Activated naive CD4-positive, alpha-beta T cell treated with anti-CD3 and anti-CD28 coated beads for 36 hours (primary cell): ENCODE data around the gene OSBPL3. TPM values are rescaled to one million over a fixed set of nuclear protein-coding genes. Genes with fewer than 3 reads are reported as not detected.

ENCODE experiments used
- CTCF ChIA-PET: fragments of 350-600 bp; sonication (Branson Sonifier 250); formaldehyde crosslinking; loops from one replicate; lab custom pipeline; 2021; ENCODE audit warnings: antibody characterized with exemption; lab: Charles Lee
- DNase-seq: peaks from one replicate; pipeline ENCODE4 v3.0.0-alpha.2; 2020
- H3K27ac Mint-ChIP-seq: one replicate; pipeline ENCODE4 v1.8.0; 2021; ENCODE audit warnings: mild to moderate bottlenecking, mixed read lengths
- H3K27me3 Mint-ChIP-seq: one replicate; pipeline ENCODE4 v1.8.0; 2021; ENCODE audit warnings: low read depth, mixed read lengths
- H3K36me3 Mint-ChIP-seq: one replicate; pipeline ENCODE4 v1.8.0; 2021; ENCODE audit warnings: low read depth, mixed read lengths
- H3K4me1 Mint-ChIP-seq: one replicate; pipeline ENCODE4 v1.8.0; 2021; ENCODE audit warnings: low read depth, mixed read lengths
- H3K4me3 Mint-ChIP-seq: one replicate; pipeline ENCODE4 v1.8.0; 2021; ENCODE audit warnings: mild to moderate bottlenecking, moderate library complexity, mixed read lengths
- H3K9me3 Mint-ChIP-seq: one replicate; pipeline ENCODE4 v1.8.0; 2021; ENCODE audit warnings: mixed read lengths
- intact Hi-C: fragments of 100-400 bp; cut with micrococcal nuclease; formaldehyde crosslinking; loops from one replicate; pipeline ENCODE4 v1.15.1; 2023
- total RNA-seq, 2 experiments: library from RNA; stranded (reverse); gene quantifications; one replicate each; pipeline ENCODE4 v1.2.3, GENCODE V29; 2021

Gene OSBPL3
- total RNA-seq, 2 experiments from 2014 or later, result 25.1 to 27.9 TPM

- DNase-seq, result no peak
- Mint-ChIP-seq H3K27me3 (peaks cover 2% of the 10 kb centered on the region), H3K9me3 (no peaks in the 10 kb centered on the region), H3K27ac (no peak overlapping the region), H3K4me1 (peaks cover 14% of the 10 kb centered on the region), H3K4me3 (no peak overlapping the region), H3K36me3 (no peaks in the 10 kb centered on the region)
- CTCF ChIA-PET, result interaction anchor here (1.2 kb wide), 1 partner anchor 316 kb away, joined by 4 read pairs; no protein-coding TSS in a partner anchor
- intact Hi-C loops, result loop anchor here (5.0 kb wide), 1 partner anchor 51 kb away; no protein-coding TSS in a partner anchor
Observed at GRCh38 chr7:24777806-24778205, 202.2 kb downstream of the OSBPL3 start.

- H3K4me3 Mint-ChIP-seq, result no peak overlapping the region
- no peak overlapping the region for H3K27ac Mint-ChIP-seq
- H3K36me3 Mint-ChIP-seq, result no peaks in the 10 kb centered on the region
- intact Hi-C loops, result no loop called here
- H3K9me3 Mint-ChIP-seq, result peaks cover 10% of the 10 kb centered on the region
- CTCF ChIA-PET, result interaction anchor here (0.8 kb wide), 1 partner anchor 47 kb away, joined by 3 read pairs; no protein-coding TSS in a partner anchor
- DNase-seq, result no peak
- H3K4me1 Mint-ChIP-seq, result peaks cover 7% of the 10 kb centered on the region
- H3K27me3 Mint-ChIP-seq, result peaks cover 9% of the 10 kb centered on the region
Observed at GRCh38 chr7:24773646-24774045, 206.3 kb downstream of the OSBPL3 start.

- Mint-ChIP-seq H3K9me3 (peaks cover 10% of the 10 kb centered on the region), H3K27ac (no peak overlapping the region), H3K36me3 (no peaks in the 10 kb centered on the region), H3K27me3 (peaks cover 21% of the 10 kb centered on the region), H3K4me3 (no peak overlapping the region), H3K4me1 (peaks cover 3% of the 10 kb centered on the region)
- intact Hi-C loops, result no loop called here
- CTCF ChIA-PET, result interaction anchor here (1.4 kb wide), 1 partner anchor 14 kb away, joined by 5 read pairs; no protein-coding TSS in a partner anchor
- no peak for DNase-seq
Observed at GRCh38 chr7:24769851-24770250, 210.1 kb downstream of the OSBPL3 start.

GRCh38 chr7:24769014-24769830 is 210.8 kb downstream of the OSBPL3 start:
- Mint-ChIP-seq H3K27ac (no peak overlapping the region), H3K27me3 (peaks cover 25% of the 10 kb centered on the region), H3K9me3 (peaks cover 10% of the 10 kb centered on the region), H3K36me3 (no peaks in the 10 kb centered on the region), H3K4me3 (no peak overlapping the region), H3K4me1 (peaks cover 3% of the 10 kb centered on the region)
- CTCF ChIA-PET, result interaction anchor here (1.4 kb wide), 1 partner anchor 13 kb away, joined by 5 read pairs; no protein-coding TSS in a partner anchor
- intact Hi-C loops, result no loop called here
- no peak for DNase-seq

- H3K4me1 Mint-ChIP-seq, result no peaks in the 10 kb centered on the region
- CTCF ChIA-PET, result interaction anchor here (0.6 kb wide), 1 partner anchor 292 kb away, joined by 4 read pairs; no protein-coding TSS in a partner anchor
- DNase-seq, result no peak
- peaks cover 10% of the 10 kb centered on the region for H3K9me3 Mint-ChIP-seq
- H3K36me3 Mint-ChIP-seq, result no peaks in the 10 kb centered on the region
- peaks cover 29% of the 10 kb centered on the region for H3K27me3 Mint-ChIP-seq
- no peak overlapping the region for H3K27ac Mint-ChIP-seq
- intact Hi-C loops, result no loop called here
- no peak overlapping the region for H3K4me3 Mint-ChIP-seq
Observed at GRCh38 chr7:24767878-24768569, 212.0 kb downstream of the OSBPL3 start.

- Mint-ChIP-seq H3K27me3 (peaks cover 38% of the 10 kb centered on the region), H3K36me3 (no peaks in the 10 kb centered on the region), H3K4me3 (no peak overlapping the region), H3K4me1 (no peaks in the 10 kb centered on the region), H3K27ac (no peak overlapping the region), H3K9me3 (peaks cover under 1% of the 10 kb centered on the region)
- no peak for DNase-seq
- CTCF ChIA-PET, result interaction anchor here (1.6 kb wide), 1 partner anchor 7 kb away, joined by 4 read pairs; no protein-coding TSS in a partner anchor
- intact Hi-C loops, result no loop called here
Observed at GRCh38 chr7:24764972-24765744, 214.8 kb downstream of the OSBPL3 start.

- DNase-seq, result no peak
- Mint-ChIP-seq H3K4me1 (no peaks in the 10 kb centered on the region), H3K9me3 (no peaks in the 10 kb centered on the region), H3K4me3 (no peak overlapping the region), H3K36me3 (no peaks in the 10 kb centered on the region), H3K27ac (no peak overlapping the region), H3K27me3 (peaks cover 44% of the 10 kb centered on the region)
- intact Hi-C loops, result no loop called here
- CTCF ChIA-PET, result interaction anchor here (0.6 to 1.6 kb wide), 3 partner anchors 8 to 1216 kb away, joined by 3 to 5 read pairs (median 4); no protein-coding TSS in a partner anchor
Observed at GRCh38 chr7:24764011-24764410, 216.0 kb downstream of the OSBPL3 start.

- no peak overlapping the region for H3K27ac Mint-ChIP-seq
- no peak for DNase-seq
- H3K36me3 Mint-ChIP-seq, result no peaks in the 10 kb centered on the region
- H3K4me1 Mint-ChIP-seq, result peaks cover 3% of the 10 kb centered on the region
- no peaks in the 10 kb centered on the region for H3K9me3 Mint-ChIP-seq
- CTCF ChIA-PET, result interaction anchor here (1.6 kb wide), 1 partner anchor 9 kb away, joined by 4 read pairs; no protein-coding TSS in a partner anchor
- H3K4me3 Mint-ChIP-seq, result no peak overlapping the region
- peaks cover 50% of the 10 kb centered on the region for H3K27me3 Mint-ChIP-seq
- intact Hi-C loops, result no loop called here
Observed at GRCh38 chr7:24763303-24763901, 216.6 kb downstream of the OSBPL3 start.

GRCh38 chr7:24762771-24763170 is 217.2 kb downstream of the OSBPL3 start:
- intact Hi-C loops, result no loop called here
- H3K4me3 Mint-ChIP-seq, result no peak overlapping the region

GRCh38 chr7:24760968-24761367 is 219.0 kb downstream of the OSBPL3 start:
- Mint-ChIP-seq H3K4me3 (no peak overlapping the region), H3K27ac (no peak overlapping the region), H3K36me3 (no peaks in the 10 kb centered on the region), H3K4me1 (peaks cover 16% of the 10 kb centered on the region), H3K27me3 (peaks cover 51% of the 10 kb centered on the region), H3K9me3 (no peaks in the 10 kb centered on the region)
- CTCF ChIA-PET, result interaction anchor here (0.8 to 2.2 kb wide), 2 partner anchors 10 to 51 kb away, joined by 4 read pairs; no protein-coding TSS in a partner anchor
- intact Hi-C loops, result no loop called here
- no peak for DNase-seq

More at GRCh38 chr7:24762771-24763170, 217.2 kb downstream of the OSBPL3 start:
- no peak for DNase-seq
- Mint-ChIP-seq H3K9me3 (no peaks in the 10 kb centered on the region), H3K36me3 (no peaks in the 10 kb centered on the region), H3K27me3 (peaks cover 52% of the 10 kb centered on the region), H3K27ac (no peak overlapping the region), H3K4me1 (peaks cover 8% of the 10 kb centered on the region)
- CTCF ChIA-PET, result interaction anchor here (0.6 kb wide), 1 partner anchor 97 kb away, joined by 3 read pairs; no protein-coding TSS in a partner anchor
